GM21786 (cell line): Measurements from ENCODE around the gene HSF2BP.
"Not testable (repeated sequence)": the region's sequence is repeated elsewhere in the genome, so short reads cannot be mapped to it uniquely, and the experiment has no call there.

Experiments
- ATAC-seq: cut with Tn5 transposase; IDR thresholded peaks from one replicate; pipeline ENCODE4 v1.9.1; 2021; ENCODE audit not compliant: unreplicated experiment

HSF2BP gene

DNA sequence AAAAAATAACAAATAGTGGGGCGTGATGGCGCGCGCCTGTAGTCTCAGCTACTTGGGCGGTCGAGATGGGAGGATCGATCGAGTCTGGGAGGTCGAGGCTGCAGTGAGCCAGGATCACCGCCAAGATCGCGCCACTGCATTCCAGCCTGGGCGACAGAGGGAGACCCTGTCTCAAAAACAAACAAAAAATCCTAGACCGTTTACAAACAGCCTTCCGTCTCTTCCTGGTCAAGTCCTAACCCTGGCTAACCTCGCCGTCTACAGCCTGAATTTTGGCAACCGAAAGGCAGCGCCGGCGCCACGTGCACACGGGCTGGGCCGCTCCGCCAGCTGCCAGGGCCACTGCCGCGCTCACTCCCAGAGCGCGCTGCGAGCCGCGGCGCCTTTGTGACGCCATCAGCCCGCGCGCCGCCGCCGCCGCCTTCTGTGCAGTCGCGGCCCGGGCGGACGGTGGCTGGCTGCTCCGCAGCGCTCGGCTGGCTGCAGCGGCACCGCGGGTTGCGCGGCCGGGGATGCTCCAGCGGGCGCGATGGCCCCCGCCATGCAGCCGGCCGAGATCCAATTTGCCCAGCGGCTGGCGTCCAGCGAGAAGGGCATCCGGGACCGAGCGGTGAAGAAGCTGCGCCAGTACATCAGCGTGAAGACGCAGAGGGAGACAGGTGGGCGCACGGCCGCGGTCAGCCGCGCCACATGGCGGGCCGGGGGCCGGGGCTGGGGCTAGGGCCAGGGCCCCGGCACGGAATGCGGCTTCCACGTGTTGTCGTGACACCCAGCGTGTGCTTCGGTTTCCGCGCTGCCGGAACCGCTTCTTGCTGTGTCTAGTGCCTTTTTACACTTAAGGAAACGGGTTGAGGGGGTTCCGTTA, at the start of gene HSF2BP, which contains the start of gene RRP1B:
Gene HSF2BP (minus strand): TSS at position 353 of the 865 bp plus-strand sequence. CDS start 1,392 bp downstream, outside the sequence.
Gene RRP1B (plus strand): TSS at position 425 of the 865 bp plus-strand sequence. CDS start 105 bp downstream, at position 530.
- peak; percentile 66 for ATAC-seq

- no peak for ATAC-seq
Measured at GRCh38 chr21:43708745-43709381, 49.6 kb upstream of the HSF2BP start.

DNA sequence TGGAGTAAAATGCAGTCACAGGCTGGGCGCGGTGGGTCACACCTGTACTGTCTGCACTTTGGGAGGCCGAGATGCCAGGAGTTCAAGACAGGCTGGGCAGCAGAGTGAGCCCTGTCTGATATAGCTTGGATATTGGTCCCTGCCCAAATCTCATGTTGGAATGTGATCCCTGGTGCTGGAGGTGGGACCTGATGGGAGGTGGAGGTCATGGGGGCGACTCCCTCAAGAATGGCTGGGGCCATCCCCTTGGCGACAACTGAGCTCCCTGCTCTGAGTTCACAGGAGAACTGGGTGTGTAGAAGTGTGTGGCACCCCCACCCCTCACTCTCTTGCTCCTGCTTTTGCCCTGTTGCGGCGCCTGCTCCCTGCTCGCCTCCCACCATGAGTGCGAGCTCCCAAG, 48.2 kb upstream of the HSF2BP start:
- no peak for ATAC-seq

DNA sequence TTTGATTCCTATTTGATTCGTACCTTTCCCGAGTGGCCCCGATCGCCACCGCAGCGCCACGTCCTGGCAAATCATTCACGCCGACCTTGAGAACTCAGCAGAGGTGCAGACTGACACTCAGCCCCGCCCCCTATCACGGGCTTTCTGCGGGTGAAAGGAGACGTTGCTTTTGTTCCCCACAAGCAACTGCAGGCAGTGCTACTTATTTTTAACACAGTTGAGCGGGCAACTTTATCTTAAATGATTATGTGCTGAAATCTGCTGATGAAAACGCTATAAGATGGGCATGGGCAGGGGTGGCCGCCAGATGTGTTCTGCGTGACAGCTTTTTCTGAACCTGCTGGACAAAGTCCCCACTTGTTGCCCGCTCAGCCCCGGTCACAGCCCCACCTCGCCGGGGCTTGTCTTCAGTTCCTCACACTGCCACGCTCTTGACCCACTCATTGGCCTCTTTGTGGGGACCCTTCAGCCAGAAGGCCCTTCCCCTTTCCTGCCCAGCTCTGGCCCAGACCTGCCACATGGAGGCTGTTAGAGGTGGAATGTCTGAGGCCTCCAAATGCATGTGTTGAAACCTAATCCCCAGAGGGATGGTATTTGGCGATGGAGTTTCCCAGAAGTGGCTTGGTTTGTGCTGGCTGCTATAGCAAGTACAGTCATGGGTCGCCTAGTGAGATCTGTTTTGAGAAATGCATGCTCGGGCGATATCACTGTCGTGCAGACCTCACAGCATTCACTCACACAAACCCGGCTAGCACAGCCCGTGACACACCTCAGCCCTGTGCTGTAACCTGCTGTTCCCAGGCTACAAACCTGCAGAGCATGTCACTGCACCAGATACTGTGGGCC, 44.0 kb upstream of the HSF2BP start:
- no peak for ATAC-seq

- ATAC-seq, result no peak
Measured at GRCh38 chr21:43702785-43703034, 43.4 kb upstream of the HSF2BP start.

GRCh38 chr21:43701936-43702784, 42.9 kb upstream of the HSF2BP start:
- ATAC-seq, result no peak

- no peak for ATAC-seq
Measured at GRCh38 chr21:43699933-43700599, 40.8 kb upstream of the HSF2BP start.

DNA sequence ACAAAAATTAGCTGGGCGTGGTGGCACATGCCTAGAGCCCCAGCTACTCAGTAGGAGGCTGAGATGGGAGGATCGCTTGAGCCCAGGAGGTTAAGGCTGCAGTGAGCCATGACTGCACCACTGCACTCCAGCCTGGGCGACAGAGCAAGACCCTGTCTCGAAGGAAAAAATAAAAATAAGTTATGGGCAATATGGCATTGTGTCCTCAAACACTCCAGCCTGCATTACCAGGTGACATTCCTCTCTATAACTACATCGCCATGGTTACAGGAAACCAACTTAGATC, 40.1 kb upstream of the HSF2BP start:
- not testable (repeated sequence) for ATAC-seq

DNA sequence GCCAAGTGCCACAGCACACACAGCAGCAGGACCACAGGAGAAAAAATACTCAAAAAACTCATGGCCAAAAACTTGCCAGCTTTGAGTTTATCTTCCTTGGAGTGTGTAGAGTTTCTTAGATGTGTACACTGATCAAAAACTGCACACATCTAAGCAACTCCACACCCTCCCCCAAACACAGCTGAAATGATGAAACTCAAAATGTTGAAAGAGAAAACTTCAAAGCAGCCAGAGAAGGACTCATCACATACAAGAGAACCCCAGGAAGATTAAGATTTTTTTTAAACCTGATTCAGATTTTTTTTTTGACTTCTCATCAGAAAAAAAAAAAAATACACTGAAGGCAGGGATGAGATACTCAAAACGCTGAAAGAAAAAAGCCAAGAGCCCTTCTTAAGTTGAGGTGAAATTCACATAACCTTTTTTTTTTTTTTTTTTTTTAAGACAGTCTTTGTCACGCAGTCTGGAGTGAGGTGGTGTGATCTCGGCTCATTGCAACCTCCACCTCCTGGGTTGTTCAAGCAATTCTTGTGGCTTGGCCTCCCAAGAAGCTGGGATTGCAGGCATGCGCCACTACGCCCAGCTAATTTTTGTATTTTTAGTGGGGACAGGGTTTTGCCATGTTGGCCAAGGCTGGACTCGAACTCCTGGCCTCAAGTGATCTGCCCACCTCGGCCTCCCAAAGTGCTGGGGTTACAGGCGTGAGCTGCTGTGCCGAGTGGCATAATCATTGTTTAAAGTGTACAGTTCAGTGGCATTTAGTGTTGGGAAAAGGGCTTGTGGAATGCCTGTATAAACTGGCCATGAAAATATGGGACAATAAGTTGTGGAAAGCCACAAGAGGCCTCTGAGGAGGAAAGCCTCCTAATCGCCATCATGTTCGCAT, 38.7 kb upstream of the HSF2BP start:
- no peak for ATAC-seq

- no peak for ATAC-seq
Measured at GRCh38 chr21:43696214-43696613, 36.9 kb upstream of the HSF2BP start.

DNA sequence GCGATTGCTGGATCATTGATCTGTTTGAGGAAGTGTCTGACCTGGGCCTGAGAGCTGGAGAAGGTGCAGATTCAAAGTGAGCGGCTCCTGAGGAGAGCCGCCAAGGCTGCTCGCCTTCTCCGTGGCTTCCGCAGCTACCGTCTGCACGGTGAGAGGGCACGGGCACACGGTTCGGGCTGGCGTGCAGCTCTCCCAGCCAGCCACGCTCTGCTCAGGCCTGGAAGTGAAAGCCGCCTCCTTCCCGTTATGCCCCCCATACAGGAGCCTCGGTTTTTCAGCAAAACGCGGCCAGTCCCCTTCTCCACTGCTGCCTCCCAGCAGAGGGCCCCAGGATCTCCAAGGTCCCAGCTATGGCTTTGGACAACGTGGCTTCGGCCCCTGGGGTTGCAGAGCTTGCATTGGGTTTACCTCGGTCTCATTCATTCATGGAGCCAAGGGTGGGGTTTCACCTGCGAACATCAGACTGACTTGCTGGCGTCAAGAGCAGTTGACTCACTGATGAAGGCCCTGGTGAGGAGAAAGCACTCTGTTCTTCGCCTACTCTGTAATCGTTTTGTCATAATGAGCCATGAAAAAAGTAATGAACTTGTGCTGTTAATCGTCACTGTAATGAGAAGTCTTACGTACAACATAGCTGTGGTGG, 35.3 kb upstream of the HSF2BP start:
- ATAC-seq, result no peak

DNA sequence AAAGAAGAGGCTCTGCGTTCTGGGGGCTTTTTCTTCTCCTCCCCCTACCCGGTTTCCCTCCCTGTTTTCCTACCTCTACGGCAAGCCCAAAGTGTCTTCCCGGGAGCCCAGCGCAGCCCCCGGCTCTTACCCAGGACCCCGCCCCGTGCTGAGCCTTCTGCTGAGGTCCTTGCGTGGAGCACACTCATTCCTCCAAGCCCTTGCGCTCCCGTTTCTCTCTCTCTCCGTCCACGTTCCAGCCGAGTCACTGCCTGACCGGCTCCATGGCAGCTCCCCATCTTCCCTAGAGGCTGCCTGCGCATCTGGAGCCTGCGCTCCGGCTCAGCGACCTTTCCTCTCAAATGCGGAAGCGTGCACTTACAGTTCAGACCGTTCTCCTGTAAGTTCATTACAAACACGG, 34.7 kb upstream of the HSF2BP start:
- no peak for ATAC-seq

GRCh38 chr21:43692949-43693348, 33.7 kb upstream of the HSF2BP start:
- ATAC-seq, result no peak

- no peak for ATAC-seq
Measured at GRCh38 chr21:43691801-43692200, 32.5 kb upstream of the HSF2BP start.

DNA sequence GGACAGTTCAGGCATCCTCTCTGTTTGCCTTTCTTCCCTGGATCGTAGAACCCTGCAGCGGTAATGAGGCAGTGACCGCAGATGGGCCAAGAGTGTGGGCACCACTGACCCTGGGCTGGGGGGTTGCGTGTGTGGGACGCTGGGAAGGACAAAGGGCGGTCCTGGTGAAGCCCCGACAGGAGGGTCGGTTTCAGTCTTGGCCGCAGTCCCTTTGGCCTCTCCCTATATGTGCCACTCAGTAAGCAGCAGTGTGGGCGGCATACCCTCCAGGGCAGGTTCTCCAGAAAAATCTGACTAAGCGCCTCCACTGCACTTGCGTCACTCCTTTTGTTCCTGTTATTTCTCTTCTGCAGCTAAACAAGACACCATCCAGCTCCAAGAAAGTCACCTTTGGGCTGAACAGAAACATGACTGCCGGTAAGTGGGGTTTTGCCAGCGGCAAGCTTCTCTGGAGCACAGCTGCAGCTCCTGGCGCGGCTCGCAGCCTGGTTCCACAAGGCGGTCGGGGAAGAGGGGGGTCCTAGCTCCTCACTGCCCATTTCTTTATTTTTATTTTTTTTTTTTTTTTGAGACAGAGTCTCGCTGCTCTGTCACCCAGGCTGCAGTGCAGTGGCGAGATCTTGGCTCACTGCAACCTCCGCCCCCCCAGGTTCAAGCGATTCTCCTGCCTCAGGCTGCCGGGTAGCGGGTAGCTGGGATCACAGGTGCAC, 32.0 kb upstream of the HSF2BP start:
- no peak for ATAC-seq

DNA sequence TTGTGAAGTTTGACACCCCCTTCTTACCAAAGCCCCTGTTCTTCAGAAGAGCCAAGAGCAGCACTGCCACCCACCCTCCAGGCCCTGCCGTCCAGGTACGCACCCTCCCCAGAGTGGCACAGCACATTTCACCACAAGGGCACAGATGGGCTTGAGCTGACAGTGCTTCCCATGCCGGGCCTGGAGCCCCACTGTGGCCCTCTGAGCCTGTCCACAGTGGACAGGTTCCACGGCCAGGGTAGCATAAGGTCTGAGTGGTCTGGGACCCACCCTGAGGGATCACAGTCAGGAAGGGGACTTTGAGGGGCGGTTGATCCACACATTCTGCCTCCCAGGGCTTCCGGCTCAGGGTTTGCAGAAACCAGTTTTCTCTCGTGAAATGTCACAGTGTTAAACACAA, 31.1 kb upstream of the HSF2BP start:
- ATAC-seq, result no peak

DNA sequence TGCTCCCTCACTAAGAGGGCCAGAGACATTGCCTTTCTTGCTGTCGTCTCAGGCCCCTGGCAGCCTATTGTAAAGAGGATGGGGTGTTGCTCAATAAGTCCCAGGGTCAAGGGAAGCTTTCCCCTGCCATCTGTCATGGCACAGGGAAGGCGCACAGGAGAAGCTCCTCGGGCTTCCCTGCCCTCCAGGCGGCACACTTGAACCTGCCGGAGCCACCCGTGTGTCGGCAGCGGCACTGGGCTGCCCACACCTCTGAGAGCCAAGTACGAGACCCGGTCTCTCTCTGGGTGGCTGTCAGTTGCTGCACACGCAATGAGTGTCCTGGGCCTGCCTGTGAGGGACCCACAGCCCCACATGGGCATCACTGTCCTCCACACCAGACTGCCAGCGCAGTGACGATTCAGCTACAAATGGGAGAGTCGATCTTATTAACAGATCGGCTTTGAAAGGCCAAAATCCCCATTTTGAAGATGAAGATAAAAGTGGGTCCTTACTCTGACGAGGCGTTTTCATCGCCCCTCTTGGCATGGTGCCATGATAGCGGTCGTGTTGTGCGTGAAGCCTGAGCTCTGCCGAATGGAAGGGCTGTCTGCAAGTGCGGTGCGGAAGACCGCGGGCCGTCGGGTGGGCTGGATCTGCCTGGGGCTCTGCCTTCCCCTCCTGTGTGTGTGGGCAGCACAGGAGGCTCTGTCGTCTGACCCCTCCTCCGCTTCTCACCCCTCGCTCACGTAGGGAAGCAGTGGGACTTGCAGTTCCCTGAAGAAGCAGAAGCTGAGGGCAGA, 30.5 kb upstream of the HSF2BP start:
- no peak for ATAC-seq

DNA sequence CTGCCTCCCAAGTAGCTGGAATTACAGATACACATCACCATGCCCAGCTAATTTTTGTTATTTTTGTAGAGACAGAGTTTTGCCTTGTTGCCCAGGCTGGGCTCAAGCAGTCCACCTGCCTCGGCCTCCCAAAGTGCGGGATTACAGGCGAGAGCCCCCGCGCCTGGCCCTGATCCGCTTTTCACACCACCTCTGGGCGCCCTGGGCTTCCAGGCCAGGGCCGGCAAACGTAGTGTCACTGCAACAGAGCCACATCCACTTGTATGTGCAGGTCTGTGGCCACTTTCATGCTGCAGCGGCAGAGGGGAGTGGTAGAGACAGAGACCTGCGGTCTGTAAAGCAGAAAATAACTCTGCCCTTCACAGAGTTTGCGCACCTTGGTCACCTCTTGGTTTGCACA, 29.6 kb upstream of the HSF2BP start:
- no peak for ATAC-seq
